ENCODE measurements around the gene IFT80. TPM values are rescaled to one million over a fixed set of nuclear protein-coding genes. Genes with fewer than 3 reads are reported as not detected.

The IFT80 gene
- total and polyA plus RNA-seq, 8 donors, result 27.9 to 92.0 (median 74.1) TPM

- no peak overlapping the region for H3K27ac ChIP-seq
- H3K27me3 ChIP-seq, result no peaks in the 10 kb centered on the region
- no peaks in the 10 kb centered on the region for H3K9me3 ChIP-seq
- no peaks in the 10 kb centered on the region for H3K4me1 ChIP-seq
- intact Hi-C loops (cut with DNase I), result no loop called here
- H3K36me3 ChIP-seq, result peaks cover 0 to 61% of the 10 kb centered on the region in 2 donors
- no peak overlapping the region for H3K4me3 ChIP-seq
- DNase-seq (no peak), ATAC-seq (no peak)
- TF ChIP-seq, protein P1, sequence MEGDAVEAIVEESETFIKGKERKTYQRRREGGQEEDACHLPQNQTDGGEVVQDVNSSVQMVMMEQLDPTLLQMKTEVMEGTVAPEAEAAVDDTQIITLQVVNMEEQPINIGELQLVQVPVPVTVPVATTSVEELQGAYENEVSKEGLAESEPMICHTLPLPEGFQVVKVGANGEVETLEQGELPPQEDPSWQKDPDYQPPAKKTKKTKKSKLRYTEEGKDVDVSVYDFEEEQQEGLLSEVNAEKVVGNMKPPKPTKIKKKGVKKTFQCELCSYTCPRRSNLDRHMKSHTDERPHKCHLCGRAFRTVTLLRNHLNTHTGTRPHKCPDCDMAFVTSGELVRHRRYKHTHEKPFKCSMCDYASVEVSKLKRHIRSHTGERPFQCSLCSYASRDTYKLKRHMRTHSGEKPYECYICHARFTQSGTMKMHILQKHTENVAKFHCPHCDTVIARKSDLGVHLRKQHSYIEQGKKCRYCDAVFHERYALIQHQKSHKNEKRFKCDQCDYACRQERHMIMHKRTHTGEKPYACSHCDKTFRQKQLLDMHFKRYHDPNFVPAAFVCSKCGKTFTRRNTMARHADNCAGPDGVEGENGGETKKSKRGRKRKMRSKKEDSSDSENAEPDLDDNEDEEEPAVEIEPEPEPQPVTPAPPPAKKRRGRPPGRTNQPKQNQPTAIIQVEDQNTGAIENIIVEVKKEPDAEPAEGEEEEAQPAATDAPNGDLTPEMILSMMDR (IDR thresholded peaks at IDR 0.05), result no peak
Measured at GRCh38 chr3:160434071-160434470, 35.0 kb upstream of the IFT80 start.

DNA sequence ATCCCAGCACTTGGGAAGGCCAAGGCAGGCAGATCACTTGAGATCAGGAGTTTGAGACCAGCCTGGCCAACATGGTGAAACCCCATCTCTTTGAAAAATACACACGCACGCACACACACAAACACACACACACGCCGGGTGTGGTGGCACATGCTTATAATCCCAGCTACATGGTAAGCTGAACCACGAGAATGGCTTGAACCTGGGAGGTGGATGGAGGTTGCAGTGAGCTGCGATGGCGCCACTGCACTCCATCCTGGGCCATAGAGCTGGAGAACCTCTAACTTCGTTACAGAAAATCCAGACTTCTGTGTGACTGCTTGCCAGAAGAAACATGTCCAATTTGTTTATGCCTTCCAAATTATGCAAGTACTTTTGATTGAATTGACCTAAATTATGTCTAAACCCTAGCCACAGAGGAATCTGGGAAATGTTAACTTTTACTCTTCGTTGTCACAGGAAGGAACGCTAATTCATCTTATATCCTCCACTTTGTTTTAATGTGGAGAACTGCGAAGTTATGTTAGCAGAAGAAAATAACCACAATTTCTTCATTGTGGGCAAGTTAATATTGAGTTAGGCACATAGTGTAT is 28.9 kb upstream of the IFT80 start:
- intact Hi-C loops (cut with DNase I), result no loop called here
- TF ChIP-seq, protein P1 (IDR thresholded peaks at IDR 0.05), result no peak
- Histone ChIP-seq H3K36me3 (peaks cover 0 to 85% of the 10 kb centered on the region in 2 donors), H3K27me3 (no peaks in the 10 kb centered on the region), H3K4me1 (no peaks in the 10 kb centered on the region), H3K9me3 (no peaks in the 10 kb centered on the region), H3K4me3 (no peak overlapping the region), H3K27ac (no peak overlapping the region)
- DNase-seq (no peak), ATAC-seq (no peak)

- no peaks in the 10 kb centered on the region for H3K27me3 ChIP-seq
- no peak overlapping the region for H3K27ac ChIP-seq
- H3K36me3 ChIP-seq, result peaks cover 0 to 84% of the 10 kb centered on the region in 2 donors
- TF ChIP-seq, protein P1 (IDR thresholded peaks at IDR 0.05), result no peak
- intact Hi-C loops (cut with DNase I), result no loop called here
- DNase-seq, result no peak
- ATAC-seq, result no peak
- H3K4me1 ChIP-seq, result peaks cover 0 to 5% of the 10 kb centered on the region in 2 donors
- H3K9me3 ChIP-seq, result no peaks in the 10 kb centered on the region
- no peak overlapping the region for H3K4me3 ChIP-seq
Measured at GRCh38 chr3:160417311-160417710, 18.3 kb upstream of the IFT80 start.

DNA sequence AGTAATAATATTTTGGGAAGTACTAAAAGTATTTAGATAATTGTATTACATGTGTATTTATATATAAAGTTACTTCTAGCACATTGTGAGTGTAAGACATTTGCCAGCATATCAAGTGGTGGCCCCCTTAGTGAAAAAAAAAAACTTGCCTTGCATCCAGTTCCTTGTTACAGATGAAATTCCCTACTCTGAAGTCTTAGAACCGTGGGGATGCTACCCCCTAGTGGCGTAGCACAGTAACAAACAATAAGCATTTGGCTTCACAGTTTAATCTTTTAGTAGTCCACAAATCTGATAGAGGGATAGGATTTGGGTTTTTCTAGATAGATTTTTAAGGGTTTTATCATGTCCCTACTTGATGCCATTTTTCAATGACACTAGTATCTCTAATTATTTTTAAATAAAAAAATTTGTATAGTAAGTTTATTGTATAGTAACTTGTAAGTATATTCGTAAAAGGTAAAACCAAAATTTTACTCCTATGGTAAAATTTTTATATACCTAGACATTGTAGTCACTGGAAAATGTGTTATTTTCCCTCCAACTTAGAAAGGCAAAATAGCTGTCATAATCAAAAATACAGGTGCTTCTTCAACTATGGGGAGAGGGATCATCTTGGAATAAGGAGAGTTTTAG is 14.7 kb upstream of the IFT80 start:
- Histone ChIP-seq H3K4me3 (no peak overlapping the region), H3K9me3 (no peaks in the 10 kb centered on the region), H3K36me3 (peaks cover 0 to 55% of the 10 kb centered on the region in 2 donors), H3K4me1 (peaks cover 0 to 5% of the 10 kb centered on the region in 2 donors), H3K27ac (no peak overlapping the region), H3K27me3 (no peaks in the 10 kb centered on the region)
- TF ChIP-seq, protein P1 (IDR thresholded peaks at IDR 0.05), result peak; percentile 81 to 87
- ATAC-seq (peak; percentile 94), DNase-seq (peak in 1 of 4 donors; percentile 84)
- intact Hi-C loops (cut with DNase I), result no loop called here

DNA sequence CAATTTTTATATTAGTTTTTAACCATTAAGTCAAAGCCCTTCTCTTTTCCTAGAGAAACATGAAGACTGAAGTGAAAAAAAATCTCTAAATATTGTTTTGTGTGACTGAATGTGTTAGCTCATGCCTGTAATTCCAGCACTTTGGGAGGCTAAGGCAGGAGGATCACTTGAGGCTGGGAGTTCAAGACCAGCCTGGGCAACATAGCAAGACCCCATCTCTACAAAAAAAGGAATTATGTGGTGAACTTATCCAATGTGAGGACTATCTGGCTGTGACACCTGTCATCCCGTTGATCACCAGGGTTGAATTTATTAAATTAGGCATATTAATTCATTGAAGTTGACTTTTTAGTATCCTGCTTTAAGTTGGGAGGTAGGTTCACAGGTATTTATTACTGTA is 13.5 kb upstream of the IFT80 start:
- Histone ChIP-seq H3K9me3 (no peaks in the 10 kb centered on the region), H3K27me3 (no peaks in the 10 kb centered on the region), H3K4me1 (peaks cover 0 to 5% of the 10 kb centered on the region in 2 donors), H3K36me3 (peaks cover 0 to 45% of the 10 kb centered on the region in 2 donors), H3K4me3 (no peak overlapping the region), H3K27ac (no peak overlapping the region)
- ATAC-seq (no peak), DNase-seq (no peak)
- intact Hi-C loops (cut with DNase I), result no loop called here
- TF ChIP-seq, protein P1 (IDR thresholded peaks at IDR 0.05), result no peak

Data from left lung (tissue), 10 donors.